ENCODE measurements around the gene IFT22. TPM values are rescaled to one million over a fixed set of nuclear protein-coding genes. Genes with fewer than 3 reads are reported as not detected.
"Not testable (repeated sequence)": the region's sequence is repeated elsewhere in the genome, so short reads cannot be mapped to it uniquely, and the experiment has no call there.

Gene IFT22
- total RNA-seq, 1 donor from 2014 or later: 9.8 TPM

DNA sequence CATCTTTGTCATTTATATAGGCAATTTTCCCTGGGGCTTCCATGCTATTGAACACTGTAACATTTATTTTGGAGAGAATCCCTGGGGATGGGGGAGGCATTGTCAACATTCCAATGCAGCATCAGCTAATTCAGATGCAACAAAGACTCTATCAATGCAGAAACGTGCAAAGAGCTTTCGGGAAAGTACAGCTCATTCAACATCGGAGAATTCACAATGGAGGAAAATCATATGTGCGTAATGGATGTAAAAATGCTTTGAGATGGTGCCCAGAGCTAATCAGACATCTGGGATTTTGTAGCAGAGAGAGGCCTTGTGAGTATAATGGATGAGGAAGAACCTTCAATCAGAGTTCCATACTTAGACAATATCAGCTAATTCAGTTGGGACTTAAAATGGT, 48.4 kb downstream of the IFT22 start:
- Mint-ChIP-seq H3K9me3 (no peaks in the 10 kb centered on the region), H3K27ac (no peak overlapping the region), H3K27me3 (peaks cover 14% of the 10 kb centered on the region), H3K4me3 (no peak overlapping the region), H3K36me3 (ENCODE audit: low read depth) (no peaks in the 10 kb centered on the region), H3K4me1 (no peaks in the 10 kb centered on the region)
- POLR2A ChIA-PET: interaction anchor here (0.6 kb wide), 1 partner anchor 13 kb away, joined by 10 read pairs; no protein-coding TSS in a partner anchor
- DNase-seq: no peak
- CTCF ChIA-PET: interaction anchor here (0.9 kb wide), 1 partner anchor 10 kb away, joined by 4 read pairs; no protein-coding TSS in a partner anchor
- no peak for ATAC-seq (ENCODE audit: low read depth)
- TF ChIP-seq, protein P1, sequence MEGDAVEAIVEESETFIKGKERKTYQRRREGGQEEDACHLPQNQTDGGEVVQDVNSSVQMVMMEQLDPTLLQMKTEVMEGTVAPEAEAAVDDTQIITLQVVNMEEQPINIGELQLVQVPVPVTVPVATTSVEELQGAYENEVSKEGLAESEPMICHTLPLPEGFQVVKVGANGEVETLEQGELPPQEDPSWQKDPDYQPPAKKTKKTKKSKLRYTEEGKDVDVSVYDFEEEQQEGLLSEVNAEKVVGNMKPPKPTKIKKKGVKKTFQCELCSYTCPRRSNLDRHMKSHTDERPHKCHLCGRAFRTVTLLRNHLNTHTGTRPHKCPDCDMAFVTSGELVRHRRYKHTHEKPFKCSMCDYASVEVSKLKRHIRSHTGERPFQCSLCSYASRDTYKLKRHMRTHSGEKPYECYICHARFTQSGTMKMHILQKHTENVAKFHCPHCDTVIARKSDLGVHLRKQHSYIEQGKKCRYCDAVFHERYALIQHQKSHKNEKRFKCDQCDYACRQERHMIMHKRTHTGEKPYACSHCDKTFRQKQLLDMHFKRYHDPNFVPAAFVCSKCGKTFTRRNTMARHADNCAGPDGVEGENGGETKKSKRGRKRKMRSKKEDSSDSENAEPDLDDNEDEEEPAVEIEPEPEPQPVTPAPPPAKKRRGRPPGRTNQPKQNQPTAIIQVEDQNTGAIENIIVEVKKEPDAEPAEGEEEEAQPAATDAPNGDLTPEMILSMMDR (IDR thresholded peaks at IDR 0.05): no peak
- intact Hi-C loops (cut with micrococcal nuclease): no loop called here

DNA sequence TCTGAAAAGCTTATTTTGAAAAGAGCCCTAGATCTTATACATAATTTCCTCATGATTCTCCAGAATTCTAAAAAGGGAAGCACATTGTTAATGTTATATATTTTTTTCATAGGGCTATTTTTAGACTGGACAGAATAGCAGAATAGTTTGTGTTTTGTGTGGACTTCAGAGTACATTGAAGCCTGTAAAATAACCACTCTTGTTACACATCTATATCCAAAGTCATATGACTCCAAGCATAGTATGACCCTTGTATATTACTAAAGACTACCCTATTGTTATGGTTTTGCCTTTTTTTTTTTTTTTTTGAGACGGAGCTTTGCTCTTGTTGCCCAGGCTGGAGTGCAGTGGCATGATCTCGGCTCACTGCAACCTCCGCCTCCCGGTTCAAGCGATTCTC, 50.6 kb downstream of the IFT22 start:
- ChIA-PET CTCF (no interaction called here), POLR2A (no interaction called here)
- Mint-ChIP-seq H3K9me3 (no peaks in the 10 kb centered on the region), H3K4me3 (no peak overlapping the region), H3K27me3 (peaks cover 8% of the 10 kb centered on the region), H3K4me1 (no peaks in the 10 kb centered on the region), H3K36me3 (ENCODE audit: low read depth) (no peaks in the 10 kb centered on the region), H3K27ac (no peak overlapping the region)
- intact Hi-C loops (cut with micrococcal nuclease): no loop called here
- TF ChIP-seq, protein P1 (IDR thresholded peaks at IDR 0.05): no peak
- ATAC-seq (ENCODE audit: low read depth): no peak
- DNase-seq: no peak

DNA sequence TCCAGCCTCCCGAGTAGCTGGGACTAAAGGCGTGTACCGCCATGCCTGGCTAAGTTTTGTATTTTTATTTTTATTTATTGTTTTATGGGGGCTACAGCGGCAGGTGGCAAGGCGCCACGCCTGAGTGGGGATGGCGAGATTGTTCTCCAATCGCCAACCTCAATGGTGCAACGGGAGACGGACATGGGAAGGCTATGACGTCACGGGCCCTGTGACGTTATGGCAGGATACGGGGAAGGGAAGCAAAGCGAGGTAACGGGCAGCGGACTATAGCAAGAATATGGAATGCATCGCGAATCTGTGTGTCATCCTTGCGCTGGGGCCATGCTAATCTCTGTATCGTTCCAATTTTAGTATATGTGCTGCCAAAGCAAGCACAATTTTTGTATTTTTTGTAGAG, 51.9 kb downstream of the IFT22 start:
- no peak for DNase-seq
- TF ChIP-seq, protein P1 (IDR thresholded peaks at IDR 0.05): no peak
- POLR2A ChIA-PET: no interaction called here
- H3K4me1 Mint-ChIP-seq: no peaks in the 10 kb centered on the region
- no peaks in the 10 kb centered on the region for H3K36me3 Mint-ChIP-seq (ENCODE audit: low read depth)
- H3K9me3 Mint-ChIP-seq: no peaks in the 10 kb centered on the region
- H3K27ac Mint-ChIP-seq: no peak overlapping the region
- peaks cover 11% of the 10 kb centered on the region for H3K27me3 Mint-ChIP-seq
- CTCF ChIA-PET: no interaction called here
- intact Hi-C loops (cut with micrococcal nuclease): no loop called here
- ATAC-seq (ENCODE audit: low read depth): no peak
- H3K4me3 Mint-ChIP-seq: no peak overlapping the region

DNA sequence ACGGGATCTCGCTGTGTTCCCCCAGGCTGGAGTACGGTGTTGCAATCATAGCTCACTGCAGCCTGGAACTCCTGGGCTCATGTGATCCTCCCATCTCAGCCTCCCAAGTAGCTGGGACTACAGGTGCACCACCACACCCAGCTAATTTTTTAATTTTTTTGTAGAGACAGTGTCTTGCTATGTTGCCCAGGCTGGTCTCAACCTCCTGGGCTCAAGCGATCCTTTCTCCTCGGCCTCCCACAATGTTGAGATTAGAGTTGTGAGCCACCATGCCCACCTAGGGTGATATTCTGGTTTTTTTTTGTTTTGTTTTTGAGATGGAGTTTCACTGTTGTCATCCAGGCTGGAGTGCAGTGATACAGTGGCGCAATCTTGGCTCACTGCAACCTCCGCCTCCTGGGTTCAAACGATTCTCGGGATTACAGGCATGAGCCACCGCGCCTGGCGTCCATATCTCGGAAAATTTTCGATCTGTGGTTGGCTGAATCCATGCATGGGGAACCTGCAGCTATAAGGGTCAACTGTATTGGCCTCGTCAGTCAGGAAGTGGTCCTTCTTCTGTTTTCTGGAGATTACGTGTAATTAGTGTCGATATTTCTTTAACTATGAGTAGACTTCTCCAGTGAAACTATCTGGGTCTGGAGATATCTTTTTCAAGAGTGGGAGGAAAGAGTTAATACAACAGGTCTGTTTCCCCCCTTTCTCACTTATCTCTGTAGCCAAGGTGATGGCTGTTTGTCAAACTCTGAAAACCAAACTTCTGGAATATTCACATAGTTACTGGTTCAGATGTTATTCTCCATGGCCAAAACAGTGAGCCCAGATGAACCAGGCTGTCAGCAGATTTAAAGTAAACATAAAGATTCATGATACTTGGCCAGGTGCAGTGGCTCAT, 55.7 kb downstream of the IFT22 start:
- Mint-ChIP-seq H3K27me3 (peaks cover 9% of the 10 kb centered on the region), H3K9me3 (no peaks in the 10 kb centered on the region), H3K27ac (no peak overlapping the region), H3K4me1 (no peaks in the 10 kb centered on the region), H3K4me3 (no peak overlapping the region), H3K36me3 (ENCODE audit: low read depth) (no peaks in the 10 kb centered on the region)
- POLR2A ChIA-PET: no interaction called here
- ATAC-seq (ENCODE audit: low read depth) (no peak), DNase-seq (no peak)
- intact Hi-C loops (cut with micrococcal nuclease): no loop called here
- CTCF ChIA-PET: no interaction called here
- TF ChIP-seq, protein P1 (IDR thresholded peaks at IDR 0.05): no peak

DNA sequence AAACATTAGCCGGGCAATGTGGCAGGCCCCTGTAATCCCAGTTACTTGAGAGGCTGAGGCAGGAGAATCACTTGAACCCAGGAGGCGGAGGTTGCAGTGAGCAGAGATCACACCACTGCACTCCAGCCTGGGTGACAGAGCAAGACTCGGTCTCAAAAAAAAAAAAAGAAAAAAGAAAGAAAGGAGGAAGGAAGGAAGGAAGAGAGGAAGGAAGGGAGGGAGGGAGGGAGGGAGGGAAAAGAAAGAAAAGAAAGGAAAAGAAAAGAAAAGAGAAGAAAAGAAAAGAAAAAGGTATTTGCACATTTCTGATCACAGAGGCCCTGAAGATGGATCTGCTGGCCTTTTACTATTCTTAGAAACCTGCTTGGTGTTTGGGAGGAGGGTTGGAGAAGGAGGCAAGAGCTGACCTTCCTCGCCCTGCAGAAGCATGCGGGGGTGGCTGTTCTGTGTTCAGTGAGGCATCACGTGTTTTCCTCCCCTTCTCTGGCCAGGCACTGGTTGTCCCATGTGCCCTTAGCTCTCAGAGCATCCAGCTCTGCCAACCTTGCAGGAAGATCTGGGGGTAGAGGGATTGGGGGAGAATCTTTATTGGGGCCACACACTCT, 57.4 kb downstream of the IFT22 start:
- POLR2A ChIA-PET; H3K4me3 Mint-ChIP-seq; H3K36me3 Mint-ChIP-seq (ENCODE audit: low read depth); ATAC-seq (ENCODE audit: low read depth); H3K27me3 Mint-ChIP-seq; DNase-seq; H3K27ac Mint-ChIP-seq; H3K9me3 Mint-ChIP-seq; H3K4me1 Mint-ChIP-seq; intact Hi-C loops (cut with micrococcal nuclease): not testable (repeated sequence)
- CTCF ChIA-PET: interaction anchor here (0.9 kb wide), 1 partner anchor 15 kb away, joined by 3 read pairs; no protein-coding TSS in a partner anchor

Other genes with a start within 250 kb of the IFT22 start
- gene TRIM56, start 236.3 kb downstream of the IFT22 start, total RNA-seq: 53.0 and 57.5 TPM in 2 replicates
- not detected in 2 replicates for gene SERPINE1, start 194.7 kb downstream of the IFT22 start, total RNA-seq
- 19.2 and 22.7 TPM in 2 replicates for gene AP1S1, start 167.3 kb downstream of the IFT22 start, total RNA-seq
- gene VGF, start 156.2 kb downstream of the IFT22 start, total RNA-seq: 0.07 and 0.11 TPM in 2 replicates
- not detected in 2 replicates for gene NAT16, start 141.5 kb downstream of the IFT22 start, total RNA-seq
- not detected in 2 replicates for gene MOGAT3, start 120.8 kb downstream of the IFT22 start, total RNA-seq
- gene PLOD3, start 104.2 kb downstream of the IFT22 start, total RNA-seq: 29.8 and 40.0 TPM in 2 replicates
- 37.6 and 43.4 TPM in 2 replicates for gene ZNHIT1, start 103.6 kb downstream of the IFT22 start, total RNA-seq
- gene CLDN15, start 84.0 kb downstream of the IFT22 start, total RNA-seq: 16.6 and 21.0 TPM in 2 replicates
- 113 and 117 TPM in 2 replicates for gene FIS1, start 76.7 kb downstream of the IFT22 start, total RNA-seq
- gene COL26A1, start 41.1 kb upstream of the IFT22 start, total RNA-seq: not detected in 2 replicates

Measured in activated B cell treated with CpG ODN at 0.5 μM for 24 hours (primary cell).